ENCODE results near the gene TRIM62. TPM values are rescaled to one million over a fixed set of nuclear protein-coding genes. Genes with fewer than 3 reads are reported as not detected.

The TRIM62 gene
- total and polyA plus RNA-seq, 11 donors, result 1.8 to 6.1 (median 3.3) TPM

GRCh38 chr1:33142483-33143064 lies 39.3 kb downstream of the TRIM62 start:
- H3K4me3 ChIP-seq, result no peak overlapping the region
- peaks cover 0 to 35% (median 14%) of the 10 kb centered on the region in 9 donors for H3K36me3 ChIP-seq
- no peak for DNase-seq
- H3K27ac ChIP-seq, result peak overlapping the region in 5 of 12 donors; percentile 20 to 53 (median 31)
- intact Hi-C loops (cut with DNase I), result loop anchor here in 2 of 10 donors (5.0 to 10.0 kb wide), 2 partner anchors 222 to 225 kb away; no protein-coding TSS in a partner anchor
- H3K27me3 ChIP-seq, result no peaks in the 10 kb centered on the region
- H3K9me3 ChIP-seq, result no peaks in the 10 kb centered on the region
- H3K4me1 ChIP-seq, result peaks cover 0 to 19% (median 3%) of the 10 kb centered on the region in 12 donors
- ATAC-seq, result peak in 3 of 4 donors; percentile 27 to 36 (median 31)
- WGBS, 4 donors, result 60 to 73% (median 68%) methylated on average over 7 of the region's 7 CpGs
- TF ChIP-seq CTCF (IDR thresholded peaks at IDR 0.05), result no peak
- TF ChIP-seq POLR2A (IDR thresholded peaks at IDR 0.05), result no peak

DNA sequence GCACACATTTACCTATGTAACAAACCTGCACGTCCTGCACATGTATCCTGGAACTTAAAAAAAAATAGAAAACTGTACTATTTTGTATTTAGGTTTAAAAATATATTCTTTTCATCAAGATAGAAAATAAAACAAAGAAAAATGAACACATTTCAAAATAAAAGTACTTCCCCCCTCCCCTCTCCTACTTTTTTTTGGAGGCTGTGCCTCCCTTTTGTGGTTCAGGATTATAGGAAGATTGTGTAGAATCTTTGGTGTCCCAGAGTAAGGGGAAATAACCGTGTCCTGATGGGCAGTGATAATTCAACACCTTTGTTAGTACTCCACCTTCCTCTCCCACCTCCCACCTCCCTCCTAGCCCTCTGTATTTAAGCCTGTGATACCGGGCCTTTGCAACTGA lies 40.1 kb downstream of the TRIM62 start:
- peaks cover 0 to 27% (median 6%) of the 10 kb centered on the region in 9 donors for H3K36me3 ChIP-seq
- intact Hi-C loops (cut with DNase I), result loop anchor here in 2 of 10 donors (5.0 to 10.0 kb wide), 2 partner anchors 223 to 226 kb away; no protein-coding TSS in a partner anchor
- H3K9me3 ChIP-seq, result no peaks in the 10 kb centered on the region
- ATAC-seq (no peak), DNase-seq (no peak)
- peak overlapping the region in 1 of 12 donors; percentile 31 for H3K27ac ChIP-seq
- H3K4me3 ChIP-seq, result no peak overlapping the region
- TF ChIP-seq POLR2A (IDR thresholded peaks at IDR 0.05) (no peak), CTCF (IDR thresholded peaks at IDR 0.05) (no peak)
- peaks cover 0 to 19% (median 3%) of the 10 kb centered on the region in 12 donors for H3K4me1 ChIP-seq
- H3K27me3 ChIP-seq, result no peaks in the 10 kb centered on the region
- WGBS, 4 donors, result 67 to 74% (median 69%) methylated on average over 3 of the region's 3 CpGs

DNA sequence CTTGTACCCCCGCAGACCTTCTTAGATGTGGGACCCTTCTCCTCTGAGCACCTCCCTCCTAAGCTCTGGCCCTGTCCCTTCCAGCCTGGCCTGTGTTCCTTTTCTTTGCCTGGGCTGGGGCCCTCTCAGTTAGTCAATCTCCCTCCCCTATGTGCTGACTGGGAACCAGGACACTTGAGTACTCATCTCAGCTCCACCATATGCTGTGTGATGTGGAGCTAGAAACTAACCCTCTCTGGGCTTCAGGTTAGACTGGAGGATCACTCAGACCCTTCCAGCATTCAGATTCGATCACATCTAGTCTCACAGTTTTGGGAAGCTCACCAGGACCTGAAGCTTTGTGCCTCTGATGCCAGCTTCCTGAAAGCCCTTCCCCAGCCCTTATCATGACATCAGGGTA lies 40.6 kb downstream of the TRIM62 start:
- 84 to 95% (median 88%) methylated on average over 1 to 2 of the region's 2 CpGs for WGBS, 4 donors
- Histone ChIP-seq H3K36me3 (peaks cover 0 to 22% (median 2%) of the 10 kb centered on the region in 9 donors), H3K27ac (no peak overlapping the region), H3K4me1 (peaks cover 0 to 19% (median 3%) of the 10 kb centered on the region in 12 donors), H3K9me3 (no peaks in the 10 kb centered on the region), H3K27me3 (no peaks in the 10 kb centered on the region), H3K4me3 (no peak overlapping the region)
- ATAC-seq, result no peak
- no peak for TF ChIP-seq POLR2A (IDR thresholded peaks at IDR 0.05)
- TF ChIP-seq CTCF (IDR thresholded peaks at IDR 0.05), result no peak
- intact Hi-C loops (cut with DNase I), result loop anchor here in 2 of 10 donors (5.0 to 10.0 kb wide), 2 partner anchors 224 to 226 kb away; no protein-coding TSS in a partner anchor
- no peak for DNase-seq

All from heart left ventricle (tissue), 16 donors.